ENCODE data around the gene KNOP1. TPM values are rescaled to one million over a fixed set of nuclear protein-coding genes. Genes with fewer than 3 reads are reported as not detected.
"Not testable (repeated sequence)": the region's sequence is repeated elsewhere in the genome, so short reads cannot be mapped to it uniquely, and the experiment has no call there.

Gene KNOP1
- total RNA-seq, 1 donor from 2014 or later: 19.0 TPM

GRCh38 chr16:19722981-19723380 lies 5.0 kb upstream of the KNOP1 start:
- Mint-ChIP-seq H3K4me1 (peaks cover 4% of the 10 kb centered on the region), H3K36me3 (ENCODE audit: low read depth) (peaks cover 3% of the 10 kb centered on the region), H3K27me3 (no peaks in the 10 kb centered on the region), H3K4me3 (no peak overlapping the region), H3K27ac (no peak overlapping the region), H3K9me3 (no peaks in the 10 kb centered on the region)
- POLR2A ChIA-PET: no interaction called here
- TF ChIP-seq, protein P1, sequence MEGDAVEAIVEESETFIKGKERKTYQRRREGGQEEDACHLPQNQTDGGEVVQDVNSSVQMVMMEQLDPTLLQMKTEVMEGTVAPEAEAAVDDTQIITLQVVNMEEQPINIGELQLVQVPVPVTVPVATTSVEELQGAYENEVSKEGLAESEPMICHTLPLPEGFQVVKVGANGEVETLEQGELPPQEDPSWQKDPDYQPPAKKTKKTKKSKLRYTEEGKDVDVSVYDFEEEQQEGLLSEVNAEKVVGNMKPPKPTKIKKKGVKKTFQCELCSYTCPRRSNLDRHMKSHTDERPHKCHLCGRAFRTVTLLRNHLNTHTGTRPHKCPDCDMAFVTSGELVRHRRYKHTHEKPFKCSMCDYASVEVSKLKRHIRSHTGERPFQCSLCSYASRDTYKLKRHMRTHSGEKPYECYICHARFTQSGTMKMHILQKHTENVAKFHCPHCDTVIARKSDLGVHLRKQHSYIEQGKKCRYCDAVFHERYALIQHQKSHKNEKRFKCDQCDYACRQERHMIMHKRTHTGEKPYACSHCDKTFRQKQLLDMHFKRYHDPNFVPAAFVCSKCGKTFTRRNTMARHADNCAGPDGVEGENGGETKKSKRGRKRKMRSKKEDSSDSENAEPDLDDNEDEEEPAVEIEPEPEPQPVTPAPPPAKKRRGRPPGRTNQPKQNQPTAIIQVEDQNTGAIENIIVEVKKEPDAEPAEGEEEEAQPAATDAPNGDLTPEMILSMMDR (IDR thresholded peaks at IDR 0.05): no peak
- ATAC-seq (ENCODE audit: low read depth): no peak
- intact Hi-C loops (cut with micrococcal nuclease): no loop called here
- DNase-seq: no peak
- CTCF ChIA-PET: no interaction called here

GRCh38 chr16:19722269-19722952 lies 4.4 kb upstream of the KNOP1 start:
- no peaks in the 10 kb centered on the region for H3K9me3 Mint-ChIP-seq
- TF ChIP-seq, protein P1 (IDR thresholded peaks at IDR 0.05): no peak
- H3K27me3 Mint-ChIP-seq: no peaks in the 10 kb centered on the region
- intact Hi-C loops (cut with micrococcal nuclease): no loop called here
- H3K4me1 Mint-ChIP-seq: peaks cover 7% of the 10 kb centered on the region
- H3K4me3 Mint-ChIP-seq: no peak overlapping the region
- POLR2A ChIA-PET: interaction anchor here (0.7 kb wide), 1 partner anchor 496 kb away, joined by 4 read pairs; no protein-coding TSS in a partner anchor
- no peak overlapping the region for H3K27ac Mint-ChIP-seq
- H3K36me3 Mint-ChIP-seq (ENCODE audit: low read depth): peaks cover 7% of the 10 kb centered on the region
- DNase-seq (no peak), ATAC-seq (ENCODE audit: low read depth) (no peak)
- CTCF ChIA-PET: no interaction called here

DNA sequence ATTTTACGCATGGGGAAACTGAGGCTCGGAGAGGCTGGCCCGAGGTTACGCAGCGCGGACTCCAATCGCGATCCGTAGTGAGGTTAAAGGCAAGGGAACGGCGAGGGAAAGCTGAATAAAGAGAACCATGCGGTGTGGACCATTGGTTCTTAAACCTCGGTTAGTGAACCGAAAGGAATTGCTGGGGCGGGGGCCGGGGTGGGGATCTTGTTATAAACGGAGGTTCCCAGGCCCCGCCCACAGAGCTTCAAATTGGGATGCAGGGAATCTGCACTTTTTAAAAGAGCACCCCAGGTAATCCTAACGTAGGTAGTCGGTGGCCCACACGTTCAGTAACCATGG lies 568 bp upstream of the KNOP1 start:
- ChIA-PET POLR2A (interaction anchor here (0.6 to 1.8 kb wide), 4 partner anchors 163 to 928 kb away, joined by 3 to 12 read pairs (median 7); partner anchors contain the start of genes CCP110, GPRC5B, RPS15A and VPS35L), CTCF (interaction anchor here (0.6 kb wide), 1 partner anchor 162 kb away, joined by 3 read pairs; no protein-coding TSS in a partner anchor)
- no peaks in the 10 kb centered on the region for H3K9me3 Mint-ChIP-seq
- no peaks in the 10 kb centered on the region for H3K27me3 Mint-ChIP-seq
- peaks cover 26% of the 10 kb centered on the region for H3K36me3 Mint-ChIP-seq (ENCODE audit: low read depth)
- intact Hi-C loops (cut with micrococcal nuclease): loop anchor here (1.0 to 5.0 kb wide), 5 partner anchors 162 to 928 kb away; partner anchors contain the start of genes CCP110, COQ7, GDE1 and GPRC5B
- ATAC-seq (ENCODE audit: low read depth): no peak
- peaks cover 24% of the 10 kb centered on the region for H3K4me1 Mint-ChIP-seq
- DNase-seq: no peak
- H3K4me3 Mint-ChIP-seq: peak overlapping the region; percentile 94
- H3K27ac Mint-ChIP-seq: no peak overlapping the region
- TF ChIP-seq, protein P1 (IDR thresholded peaks at IDR 0.05): no peak

DNA sequence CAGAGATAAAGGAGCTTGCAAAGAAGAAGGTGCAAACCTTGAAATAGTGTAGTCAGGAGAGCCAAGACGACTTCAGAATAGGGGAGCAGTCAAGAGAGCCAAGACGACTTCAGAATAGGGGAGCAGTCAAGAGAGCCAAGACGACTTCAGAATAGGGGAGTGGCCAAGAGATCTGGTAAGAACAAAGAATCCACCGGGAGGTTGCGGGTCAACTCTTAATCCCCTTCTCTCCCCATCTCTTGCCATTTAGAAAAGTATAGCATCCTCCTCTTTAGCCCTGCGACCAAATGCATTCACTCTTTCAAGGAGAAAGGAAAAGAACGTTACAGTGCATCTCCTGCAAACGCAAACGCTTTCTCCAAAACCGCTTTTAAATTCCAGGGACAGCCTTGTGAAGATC lies 713 bp downstream of the KNOP1 start:
- TF ChIP-seq, protein P1 (IDR thresholded peaks at IDR 0.05): no peak
- Mint-ChIP-seq H3K4me3 (peak overlapping the region; percentile 94), H3K27me3 (no peaks in the 10 kb centered on the region), H3K4me1 (peaks cover 24% of the 10 kb centered on the region), H3K27ac (peak overlapping the region; percentile 65), H3K9me3 (no peaks in the 10 kb centered on the region), H3K36me3 (ENCODE audit: low read depth) (peaks cover 32% of the 10 kb centered on the region)
- ATAC-seq (ENCODE audit: low read depth): no peak
- intact Hi-C loops (cut with micrococcal nuclease): loop anchor here (5.0 kb wide), 2 partner anchors 195 to 650 kb away; partner anchors contain the start of genes CCP110, COQ7 and GDE1
- ChIA-PET POLR2A (interaction anchor here (0.6 to 1.2 kb wide), 4 partner anchors 17 to 927 kb away, joined by 3 to 7 read pairs (median 3); partner anchors contain the start of genes RPS15A and VPS35L), CTCF (interaction anchor here (1.4 kb wide), 1 partner anchor 162 kb away, joined by 3 read pairs; the partner anchor contains the start of gene VPS35L)
- DNase-seq: no peak

DNA sequence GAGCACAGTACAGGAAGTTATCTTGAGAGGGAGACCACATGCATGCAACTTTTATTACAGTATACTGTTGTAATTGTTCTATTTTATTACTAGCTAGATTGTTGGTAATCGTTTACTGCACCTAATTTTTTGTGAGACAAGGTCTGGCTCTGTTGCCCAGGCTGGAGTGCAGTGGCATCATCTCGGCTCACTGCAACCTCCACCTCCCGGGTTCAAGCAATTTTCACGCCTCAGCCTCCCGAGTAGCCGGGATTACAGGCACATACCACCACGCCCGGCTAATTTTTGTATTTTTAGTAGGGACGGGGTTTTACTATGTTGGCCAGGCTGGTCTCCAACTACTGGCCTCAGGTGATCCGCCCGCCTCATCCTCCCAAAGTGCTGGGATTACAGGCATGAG lies 1.3 kb downstream of the KNOP1 start:
- DNase-seq; H3K27ac Mint-ChIP-seq; H3K9me3 Mint-ChIP-seq; ATAC-seq (ENCODE audit: low read depth); POLR2A ChIA-PET; CTCF ChIA-PET; H3K27me3 Mint-ChIP-seq: not testable (repeated sequence)
- Mint-ChIP-seq H3K4me1 (peaks cover 24% of the 10 kb centered on the region), H3K4me3 (peak overlapping the region; percentile 94), H3K36me3 (ENCODE audit: low read depth) (peaks cover 35% of the 10 kb centered on the region)
- intact Hi-C loops (cut with micrococcal nuclease): loop anchor here (5.0 kb wide), 2 partner anchors 194 to 649 kb away; partner anchors contain the start of genes CCP110, COQ7 and GDE1
